ENCODE data around the gene TRDN.

DNA sequence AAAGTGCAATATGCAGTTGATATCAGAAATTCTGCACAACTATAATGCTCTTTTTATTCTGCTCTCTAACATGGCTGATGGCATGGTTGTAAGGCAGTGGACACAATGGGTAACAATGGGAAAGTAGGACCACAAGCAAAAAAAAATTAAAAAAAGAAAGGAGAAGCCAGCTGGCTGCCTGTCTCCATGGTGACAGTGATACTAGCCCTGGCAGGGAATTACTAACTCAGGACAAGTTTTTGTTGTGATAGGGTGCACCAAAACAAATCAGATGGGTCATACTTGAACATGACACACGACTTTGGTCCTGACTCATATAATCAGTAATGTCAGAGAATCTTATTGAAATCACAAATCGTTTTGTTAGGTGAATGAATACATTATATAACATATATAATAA lies 169.4 kb downstream of the TRDN start:
- TF ChIP-seq, protein P1, sequence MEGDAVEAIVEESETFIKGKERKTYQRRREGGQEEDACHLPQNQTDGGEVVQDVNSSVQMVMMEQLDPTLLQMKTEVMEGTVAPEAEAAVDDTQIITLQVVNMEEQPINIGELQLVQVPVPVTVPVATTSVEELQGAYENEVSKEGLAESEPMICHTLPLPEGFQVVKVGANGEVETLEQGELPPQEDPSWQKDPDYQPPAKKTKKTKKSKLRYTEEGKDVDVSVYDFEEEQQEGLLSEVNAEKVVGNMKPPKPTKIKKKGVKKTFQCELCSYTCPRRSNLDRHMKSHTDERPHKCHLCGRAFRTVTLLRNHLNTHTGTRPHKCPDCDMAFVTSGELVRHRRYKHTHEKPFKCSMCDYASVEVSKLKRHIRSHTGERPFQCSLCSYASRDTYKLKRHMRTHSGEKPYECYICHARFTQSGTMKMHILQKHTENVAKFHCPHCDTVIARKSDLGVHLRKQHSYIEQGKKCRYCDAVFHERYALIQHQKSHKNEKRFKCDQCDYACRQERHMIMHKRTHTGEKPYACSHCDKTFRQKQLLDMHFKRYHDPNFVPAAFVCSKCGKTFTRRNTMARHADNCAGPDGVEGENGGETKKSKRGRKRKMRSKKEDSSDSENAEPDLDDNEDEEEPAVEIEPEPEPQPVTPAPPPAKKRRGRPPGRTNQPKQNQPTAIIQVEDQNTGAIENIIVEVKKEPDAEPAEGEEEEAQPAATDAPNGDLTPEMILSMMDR (IDR thresholded peaks at IDR 0.05; ENCODE audit: low read length): no peak
- TF ChIP-seq EZH2 (IDR thresholded peaks at IDR 0.05; ENCODE audit: borderline replicate concordance, low read length): no peak
